ENCODE results near the gene CLK4.

- TF ChIP-seq CTCF (IDR thresholded peaks at IDR 0.05) (no peak), POLR2A (IDR thresholded peaks at IDR 0.05) (no peak)
Measured at GRCh38 chr5:178644826-178645545, 18.1 kb upstream of the CLK4 start.
